DND-41 (cell line): Measurements from ENCODE around the gene ATAD5.
"Not testable (repeated sequence)": the region's sequence is repeated elsewhere in the genome, so short reads cannot be mapped to it uniquely, and the experiment has no call there.

Source experiments
- EZH2 ChIP-seq: IDR thresholded peaks from 3 replicates; pipeline ENCODE4 v1.6.1; 2012; ENCODE audit warnings: borderline replicate concordance, low read depth, mild to moderate bottlenecking, moderate library complexity, low read length, inconsistent platforms; ENCODE audit not compliant: severe bottlenecking
- TF ChIP-seq, protein P1 (sequence below): IDR thresholded peaks from 2 replicates; pipeline ENCODE4 v1.5.1; 2012; ENCODE audit warnings: borderline replicate concordance, low read length, moderate library complexity, mild to moderate bottlenecking; ENCODE audit not compliant: poor library complexity, severe bottlenecking; ENCODE audit errors: extremely low read depth

GRCh38 chr17:30814236-30814635 lies 17.5 kb upstream of the ATAD5 start:
- TF ChIP-seq, protein P1, sequence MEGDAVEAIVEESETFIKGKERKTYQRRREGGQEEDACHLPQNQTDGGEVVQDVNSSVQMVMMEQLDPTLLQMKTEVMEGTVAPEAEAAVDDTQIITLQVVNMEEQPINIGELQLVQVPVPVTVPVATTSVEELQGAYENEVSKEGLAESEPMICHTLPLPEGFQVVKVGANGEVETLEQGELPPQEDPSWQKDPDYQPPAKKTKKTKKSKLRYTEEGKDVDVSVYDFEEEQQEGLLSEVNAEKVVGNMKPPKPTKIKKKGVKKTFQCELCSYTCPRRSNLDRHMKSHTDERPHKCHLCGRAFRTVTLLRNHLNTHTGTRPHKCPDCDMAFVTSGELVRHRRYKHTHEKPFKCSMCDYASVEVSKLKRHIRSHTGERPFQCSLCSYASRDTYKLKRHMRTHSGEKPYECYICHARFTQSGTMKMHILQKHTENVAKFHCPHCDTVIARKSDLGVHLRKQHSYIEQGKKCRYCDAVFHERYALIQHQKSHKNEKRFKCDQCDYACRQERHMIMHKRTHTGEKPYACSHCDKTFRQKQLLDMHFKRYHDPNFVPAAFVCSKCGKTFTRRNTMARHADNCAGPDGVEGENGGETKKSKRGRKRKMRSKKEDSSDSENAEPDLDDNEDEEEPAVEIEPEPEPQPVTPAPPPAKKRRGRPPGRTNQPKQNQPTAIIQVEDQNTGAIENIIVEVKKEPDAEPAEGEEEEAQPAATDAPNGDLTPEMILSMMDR = not testable (repeated sequence)
- not testable (repeated sequence) for TF ChIP-seq EZH2
